Liver (tissue), 9 donors: ENCODE results near the gene DNAL4. TPM values are rescaled to one million over a fixed set of nuclear protein-coding genes. Genes with fewer than 3 reads are reported as not detected.

Source experiments
- DNase-seq: peaks from one replicate; pipeline ENCODE4 v3.0.0-alpha.2; 2017; ENCODE audit warnings: low spot score
- H3K27ac ChIP-seq, 2 donors: one replicate each; pipeline ENCODE4 v1.7.0; 2013; ENCODE audit warnings: inconsistent platforms in 2 of 2, low read length in 2 of 2, control low read depth in 1 of 2, low read depth in 1 of 2, mild to moderate bottlenecking in 1 of 2
- H3K27me3 ChIP-seq, 4 donors: one replicate each; pipeline versions ENCODE4 v1.6.1 to v1.7.0; 2013; ENCODE audit warnings: low read length in 3 of 4, inconsistent platforms in 1 of 4, mild to moderate bottlenecking in 1 of 4, moderate library complexity in 1 of 4; ENCODE audit not compliant: control insufficient read depth in 4 of 4, insufficient read depth in 4 of 4
- H3K36me3 ChIP-seq, 4 donors: one replicate each; pipeline versions ENCODE4 v1.6.1 to v1.7.0; 2013; ENCODE audit warnings: low read length in 3 of 4, mild to moderate bottlenecking in 3 of 4, low read depth in 1 of 4, moderate library complexity in 1 of 4; ENCODE audit not compliant: control insufficient read depth in 4 of 4, insufficient read depth in 3 of 4
- H3K4me1 ChIP-seq, 4 donors: one replicate each; pipeline versions ENCODE4 v1.6.1 to v1.7.0; 2013; ENCODE audit warnings: low read length in 3 of 4, mild to moderate bottlenecking in 3 of 4, moderate library complexity in 1 of 4; ENCODE audit not compliant: control insufficient read depth in 4 of 4, insufficient read depth in 4 of 4
- H3K4me3 ChIP-seq, 3 donors: one replicate each; pipeline versions ENCODE4 v1.6.1 to v1.7.0; 2013; ENCODE audit warnings: low read length in 3 of 3, control low read depth in 1 of 3, low read depth in 1 of 3, mild to moderate bottlenecking in 1 of 3
- H3K9ac ChIP-seq, 2 donors: one replicate each; pipeline ENCODE4 v1.7.0; 2013; ENCODE audit warnings: low read length in 2 of 2, mild to moderate bottlenecking in 2 of 2, moderate library complexity in 2 of 2, control low read depth in 1 of 2, low read depth in 1 of 2
- H3K9me3 ChIP-seq, 4 donors: one replicate each; pipeline versions ENCODE4 v1.6.1 to v1.7.0; 2013; ENCODE audit warnings: low read length in 3 of 4; ENCODE audit not compliant: control insufficient read depth in 4 of 4
- EGR1 ChIP-seq, 2 donors: IDR thresholded peaks; 2 replicates each; pipeline ENCODE4 v1.6.1; 2016 to 2018; ENCODE audit warnings: antibody characterized with exemption in 2 of 2, low read depth in 2 of 2
- HNF4G ChIP-seq: IDR thresholded peaks from 2 replicates; pipeline ENCODE4 v1.6.1; 2016; ENCODE audit warnings: antibody characterized with exemption
- RAD21 ChIP-seq, 2 donors: IDR thresholded peaks; 2 replicates each; pipeline ENCODE4 v1.6.1; 2016; ENCODE audit warnings: antibody characterized with exemption in 2 of 2, mild to moderate bottlenecking in 2 of 2
- RXRA ChIP-seq, 2 donors: IDR thresholded peaks; 2 replicates each; pipeline ENCODE4 v1.6.1; 2017 to 2018; ENCODE audit warnings: antibody characterized with exemption in 2 of 2, mild to moderate bottlenecking in 1 of 2
- SP1 ChIP-seq: IDR thresholded peaks from 2 replicates; pipeline ENCODE4 v1.6.1; 2018; ENCODE audit warnings: antibody characterized with exemption, mild to moderate bottlenecking
- YY1 ChIP-seq: IDR thresholded peaks from 2 replicates; pipeline ENCODE4 v1.6.1; 2016; ENCODE audit warnings: antibody characterized with exemption, mild to moderate bottlenecking
- WGBS: extraction: QIAGEN DNeasy Blood & Tissue Kit; methylation state at CpG from one replicate; pipeline ENCODE4 v1.1.7; 2013; 5-methylcytosine and 5-hydroxymethylcytosine counted together
- polyA plus RNA-seq, 2 donors: library from polyadenylated mRNA; stranded (reverse) in 1 of 2; unstranded in 1 of 2; fragments of 200-250 nt in 1 of 2; fragments of >200 nt in 1 of 2; fragmentation: Nextera tagmentation in 1 of 2; extraction: Ambion mirVana in 1 of 2; gene quantifications; one replicate each; pipeline versions ENCODE4 v1.2.1 to v1.2.3, GENCODE V29; 2013 to 2015
- total RNA-seq, 2 donors: library from RNA; depleted of rRNA; stranded (reverse); fragments of >200 nt; gene quantifications; one replicate each; pipeline ENCODE4 v1.2.3, GENCODE V29; 2014
- TF ChIP-seq, protein P1 (sequence below): fragments of 150-350 bp; IDR thresholded peaks from 2 replicates; pipeline ENCODE4 v1.5.1; 2017; ENCODE audit warnings: improper control_type of control experiment, low read depth, low read length; ENCODE audit not compliant: missing input control
- TF ChIP-seq, protein P2 (sequence below): IDR thresholded peaks from 2 replicates; pipeline ENCODE4 v1.6.1; 2016; ENCODE audit warnings: antibody characterized with exemption
- TF ChIP-seq, protein P3 (sequence below): IDR thresholded peaks from 2 replicates; pipeline ENCODE4 v1.6.1; 2016; ENCODE audit warnings: antibody characterized with exemption
- donor health status: healthy.
- donor health status: healthy.
- donor health status: healthy.
- donor health status: healthy.
- donor health status: healthy.

DNAL4 gene
- total and polyA plus RNA-seq, 4 donors, result 4.0 to 5.6 (median 4.9) TPM

DNA sequence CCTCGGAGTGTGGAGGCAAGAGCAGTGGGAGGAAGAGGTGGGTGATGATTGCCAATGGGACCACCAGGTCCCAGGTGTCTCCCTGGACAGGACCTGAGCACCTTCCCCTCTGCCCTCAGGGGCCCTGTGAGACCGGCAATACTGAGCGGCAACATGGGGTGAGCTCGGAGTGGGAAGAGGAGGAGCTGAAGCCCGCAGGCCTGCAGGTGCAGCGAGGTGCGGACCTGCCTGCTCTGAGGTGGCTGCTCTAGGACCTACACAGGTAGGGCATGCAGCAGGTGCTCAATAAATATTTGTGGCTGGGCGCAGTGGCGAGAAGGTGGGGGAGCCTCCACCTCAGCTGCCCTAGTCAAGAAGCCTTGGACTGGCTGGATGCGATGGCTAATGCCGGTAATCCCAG, 25.9 kb downstream of the DNAL4 start:
- H3K4me1 ChIP-seq, result peaks cover 0 to 6% (median 0%) of the 10 kb centered on the region in 4 donors
- H3K4me3 ChIP-seq, result no peak overlapping the region
- WGBS, result 93% methylated on average over 11 of the region's 11 CpGs
- no peaks in the 10 kb centered on the region for H3K27me3 ChIP-seq
- H3K9ac ChIP-seq, result no peak overlapping the region
- no peak for DNase-seq
- H3K9me3 ChIP-seq, result no peaks in the 10 kb centered on the region
- TF ChIP-seq SP1 (no peak), YY1 (no peak), RAD21 (IDR thresholded peaks at IDR 0.05) (no peak), EGR1 (IDR thresholded peaks at IDR 0.05; ENCODE audit: low read depth in 2 of 2) (no peak), RXRA (IDR thresholded peaks at IDR 0.05) (no peak)
- TF ChIP-seq, protein P1, sequence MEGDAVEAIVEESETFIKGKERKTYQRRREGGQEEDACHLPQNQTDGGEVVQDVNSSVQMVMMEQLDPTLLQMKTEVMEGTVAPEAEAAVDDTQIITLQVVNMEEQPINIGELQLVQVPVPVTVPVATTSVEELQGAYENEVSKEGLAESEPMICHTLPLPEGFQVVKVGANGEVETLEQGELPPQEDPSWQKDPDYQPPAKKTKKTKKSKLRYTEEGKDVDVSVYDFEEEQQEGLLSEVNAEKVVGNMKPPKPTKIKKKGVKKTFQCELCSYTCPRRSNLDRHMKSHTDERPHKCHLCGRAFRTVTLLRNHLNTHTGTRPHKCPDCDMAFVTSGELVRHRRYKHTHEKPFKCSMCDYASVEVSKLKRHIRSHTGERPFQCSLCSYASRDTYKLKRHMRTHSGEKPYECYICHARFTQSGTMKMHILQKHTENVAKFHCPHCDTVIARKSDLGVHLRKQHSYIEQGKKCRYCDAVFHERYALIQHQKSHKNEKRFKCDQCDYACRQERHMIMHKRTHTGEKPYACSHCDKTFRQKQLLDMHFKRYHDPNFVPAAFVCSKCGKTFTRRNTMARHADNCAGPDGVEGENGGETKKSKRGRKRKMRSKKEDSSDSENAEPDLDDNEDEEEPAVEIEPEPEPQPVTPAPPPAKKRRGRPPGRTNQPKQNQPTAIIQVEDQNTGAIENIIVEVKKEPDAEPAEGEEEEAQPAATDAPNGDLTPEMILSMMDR, result no peak
- TF ChIP-seq, protein P2, sequence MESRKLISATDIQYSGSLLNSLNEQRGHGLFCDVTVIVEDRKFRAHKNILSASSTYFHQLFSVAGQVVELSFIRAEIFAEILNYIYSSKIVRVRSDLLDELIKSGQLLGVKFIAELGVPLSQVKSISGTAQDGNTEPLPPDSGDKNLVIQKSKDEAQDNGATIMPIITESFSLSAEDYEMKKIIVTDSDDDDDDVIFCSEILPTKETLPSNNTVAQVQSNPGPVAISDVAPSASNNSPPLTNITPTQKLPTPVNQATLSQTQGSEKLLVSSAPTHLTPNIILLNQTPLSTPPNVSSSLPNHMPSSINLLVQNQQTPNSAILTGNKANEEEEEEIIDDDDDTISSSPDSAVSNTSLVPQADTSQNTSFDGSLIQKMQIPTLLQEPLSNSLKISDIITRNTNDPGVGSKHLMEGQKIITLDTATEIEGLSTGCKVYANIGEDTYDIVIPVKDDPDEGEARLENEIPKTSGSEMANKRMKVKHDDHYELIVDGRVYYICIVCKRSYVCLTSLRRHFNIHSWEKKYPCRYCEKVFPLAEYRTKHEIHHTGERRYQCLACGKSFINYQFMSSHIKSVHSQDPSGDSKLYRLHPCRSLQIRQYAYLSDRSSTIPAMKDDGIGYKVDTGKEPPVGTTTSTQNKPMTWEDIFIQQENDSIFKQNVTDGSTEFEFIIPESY, result no peak
- H3K27ac ChIP-seq, result no peak overlapping the region
- H3K36me3 ChIP-seq, result no peaks in the 10 kb centered on the region

DNA sequence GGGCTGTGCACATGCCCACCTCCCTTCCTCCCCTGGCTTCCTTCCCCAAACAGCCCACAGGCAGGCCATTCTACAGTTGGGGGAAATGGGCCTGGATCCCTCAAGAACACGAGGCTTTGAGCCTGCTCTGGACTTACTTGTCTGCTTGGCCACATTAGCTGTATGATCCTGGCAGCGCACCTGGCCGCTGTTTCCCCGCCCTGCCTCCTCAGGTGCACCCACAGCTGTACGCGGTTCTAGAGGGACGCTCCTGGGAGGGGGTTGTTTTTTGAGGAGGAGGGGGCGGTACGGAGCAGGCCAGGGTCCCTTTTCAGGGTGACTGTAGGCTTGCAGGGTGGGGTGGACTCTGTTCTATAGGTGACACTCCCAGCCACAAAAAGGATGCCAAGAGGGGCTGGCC, 26.6 kb downstream of the DNAL4 start:
- DNase-seq, result no peak

More for the DNA sequence above, 26.6 kb downstream of the DNAL4 start:
- Histone ChIP-seq H3K27me3 (no peaks in the 10 kb centered on the region), H3K27ac (no peak overlapping the region), H3K9ac (no peak overlapping the region), H3K36me3 (no peaks in the 10 kb centered on the region), H3K4me3 (no peak overlapping the region), H3K4me1 (peaks cover 0 to 6% (median 0%) of the 10 kb centered on the region in 4 donors), H3K9me3 (no peaks in the 10 kb centered on the region)
- TF ChIP-seq HNF4G, result no peak
- TF ChIP-seq, protein P3, sequence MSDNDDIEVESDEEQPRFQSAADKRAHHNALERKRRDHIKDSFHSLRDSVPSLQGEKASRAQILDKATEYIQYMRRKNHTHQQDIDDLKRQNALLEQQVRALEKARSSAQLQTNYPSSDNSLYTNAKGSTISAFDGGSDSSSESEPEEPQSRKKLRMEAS, result no peak
- TF ChIP-seq, protein P1, result no peak
- WGBS, result 83% methylated on average over 9 of the region's 9 CpGs
